Panc1 (cell line): ENCODE measurements around the gene ASB4.

Source experiments
- CTCF ChIP-seq: fragments of 450-650 bp; IDR thresholded peaks from 2 replicates; pipeline ENCODE4 v1.5.1; 2017; ENCODE audit warnings: mild to moderate bottlenecking
- POLR2AphosphoS5 ChIP-seq: IDR thresholded peaks from 2 replicates; pipeline ENCODE4 v1.6.1; 2012; ENCODE audit warnings: mild to moderate bottlenecking, low read depth, low read length, moderate library complexity
- REST ChIP-seq, 2 experiments: IDR thresholded peaks; 2 replicates each; pipeline ENCODE4 v1.6.1; 2011 to 2012; ENCODE audit warnings: low read depth in 2 of 2, control low read depth in 1 of 2, low read length in 1 of 2, mild to moderate bottlenecking in 1 of 2, moderate library complexity in 1 of 2; ENCODE audit not compliant: insufficient read depth in 1 of 2
- SIN3A ChIP-seq: IDR thresholded peaks from 2 replicates; pipeline ENCODE4 v1.6.1; 2012; ENCODE audit warnings: low read depth, mild to moderate bottlenecking, low read length, moderate library complexity, borderline replicate concordance; ENCODE audit not compliant: insufficient read depth

GRCh38 chr7:95440394-95441038, 45.2 kb upstream of the ASB4 start:
- TF ChIP-seq CTCF (no peak), REST (IDR thresholded peaks at IDR 0.05; ENCODE audit: insufficient read depth in 1 of 2, low read depth in 2 of 2, low read length in 1 of 2) (no peak), POLR2AphosphoS5 (no peak), SIN3A (no peak)
